Right lobe of liver (tissue), 6 donors: Measurements from ENCODE around the gene SOX12. TPM values are rescaled to one million over a fixed set of nuclear protein-coding genes. Genes with fewer than 3 reads are reported as not detected.

Experiments
- ATAC-seq, 4 donors: fragments of 200-7000 bp; cut with Tn5 transposase; one replicate each; pipeline ENCODE4 v1.9.1; 2020; ENCODE audit warnings: mild to moderate bottlenecking in 4 of 4, moderate library complexity in 4 of 4
- DNase-seq, 3 donors: peaks; one replicate each; pipeline ENCODE4 v3.0.0-alpha.2; 2020
- H3K27ac ChIP-seq, 3 donors: fragments of 200-600 bp; one replicate each; pipeline ENCODE4 v1.8.0; 2022
- H3K27me3 ChIP-seq, 2 donors: fragments of 200-600 bp; one replicate each; pipeline ENCODE4 v1.8.0; 2022
- H3K36me3 ChIP-seq, 4 donors: fragments of 200-600 bp; sonication (generic) in 1 of 4; one replicate each; pipeline versions ENCODE4 v1.5.1 to v1.8.0; 2017 to 2022; ENCODE audit warnings: control low read depth in 1 of 4
- H3K4me1 ChIP-seq, 4 donors: fragments of 200-600 bp; sonication (generic) in 1 of 4; one replicate each; pipeline versions ENCODE4 v1.5.1 to v1.8.0; 2017 to 2022; ENCODE audit warnings: control low read depth in 1 of 4
- H3K4me3 ChIP-seq, 3 donors: fragments of 200-600 bp; one replicate each; pipeline ENCODE4 v1.8.0; 2022
- H3K9me3 ChIP-seq, 4 donors: fragments of 200-600 bp; sonication (generic) in 1 of 4; one replicate each; pipeline versions ENCODE4 v1.5.1 to v1.8.0; 2017 to 2022; ENCODE audit warnings: control low read depth in 1 of 4
- POLR2A ChIP-seq: fragments of 450-650 bp; IDR thresholded peaks from one replicate; pipeline ENCODE4 v1.6.1; 2017; ENCODE audit warnings: antibody characterized with exemption, mild to moderate bottlenecking
- WGBS: methylation state at CpG from one replicate; pipeline ENCODE4 v1.1.6; 2018; ENCODE audit warnings: low coverage, low lambda C conversion rate; ENCODE audit not compliant: insufficient coverage; ENCODE audit errors: missing lambda C conversion rate; 5-methylcytosine and 5-hydroxymethylcytosine counted together
- intact Hi-C, 2 donors: fragments of 100-400 bp; cut with DNase I; formaldehyde crosslinking; loops; one replicate each; pipeline versions ENCODE4 v1.11.2 to v1.14.1; 2022
- total RNA-seq, 6 experiments: library from RNA; depleted of rRNA in 2 of 6; stranded (reverse); fragments of >200 nt in 2 of 6; fragmentation: NEBNext Ultra II Directional in 3 of 6; extraction: Animal tissue kit (Norgen Biotek cat#: 25700) in 3 of 6; gene quantifications; one replicate each; pipeline versions ENCODE4 v1.1.0 to v1.2.4, GENCODE V29; 2016 to 2023
- TF ChIP-seq, protein P1 (sequence below), 4 donors: fragments of 200-600 bp in 3 of 4; fragments of 450-650 bp in 1 of 4; IDR thresholded peaks; one replicate each; pipeline versions ENCODE4 v1.5.1 to v1.8.0; 2016 to 2022; ENCODE audit warnings: antibody characterized with exemption in 4 of 4, mild to moderate bottlenecking in 2 of 4
- donor health status: DM: no; HTN: yes; CAD: no.
- donor health status: DM: no; HTN: no; CAD: no.
- donor health status: DM: no; HTN: no; CAD: no.
- donor health status: DM: no; HTN: yes; CAD: no.
- donor health status: DM: no; HTN: yes; CAD: no.

The SOX12 gene
- total RNA-seq, 6 experiments from 2014 or later, result 3.6 to 6.4 (median 4.6) TPM

DNA sequence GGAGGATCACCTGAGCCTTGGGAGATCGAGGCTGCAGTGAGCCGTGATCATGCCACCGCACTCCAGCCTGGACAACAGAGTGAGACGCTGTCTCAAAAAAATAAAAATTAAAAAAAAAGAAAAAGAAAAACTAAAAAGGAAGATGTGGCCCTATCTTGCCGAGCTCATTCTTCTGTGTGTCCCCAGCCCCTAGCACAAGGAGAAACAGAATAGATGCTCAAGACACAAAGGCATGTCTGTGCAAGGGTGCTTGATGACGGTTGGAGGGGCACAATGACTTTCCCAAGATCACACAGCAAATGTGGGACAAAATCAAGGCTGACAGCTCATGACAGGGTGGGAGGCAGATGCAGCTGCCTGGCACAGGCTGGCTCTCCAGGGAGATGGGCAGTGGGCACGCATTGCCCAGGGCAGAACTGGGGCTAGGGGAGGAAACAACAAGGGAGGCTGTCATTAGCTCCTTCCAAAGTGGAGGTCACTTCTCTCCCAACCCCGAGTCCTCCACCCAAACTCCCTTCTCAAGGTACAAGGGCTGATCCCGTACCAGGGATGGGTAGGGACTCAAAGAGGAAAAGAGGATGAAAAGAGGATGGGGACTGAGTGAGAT, 20.8 kb downstream of the SOX12 start:
- H3K4me1 ChIP-seq, result peaks cover 0 to 22% (median 3%) of the 10 kb centered on the region in 4 donors
- no peaks in the 10 kb centered on the region for H3K36me3 ChIP-seq
- WGBS, result 75% methylated on average over 5 of the region's 9 CpGs
- H3K27me3 ChIP-seq, result no peaks in the 10 kb centered on the region
- no peak for ATAC-seq
- peak overlapping the region in 1 of 3 donors; percentile 72 for H3K4me3 ChIP-seq
- no peak for DNase-seq
- intact Hi-C loops, result no loop called here
- TF ChIP-seq, protein P1, sequence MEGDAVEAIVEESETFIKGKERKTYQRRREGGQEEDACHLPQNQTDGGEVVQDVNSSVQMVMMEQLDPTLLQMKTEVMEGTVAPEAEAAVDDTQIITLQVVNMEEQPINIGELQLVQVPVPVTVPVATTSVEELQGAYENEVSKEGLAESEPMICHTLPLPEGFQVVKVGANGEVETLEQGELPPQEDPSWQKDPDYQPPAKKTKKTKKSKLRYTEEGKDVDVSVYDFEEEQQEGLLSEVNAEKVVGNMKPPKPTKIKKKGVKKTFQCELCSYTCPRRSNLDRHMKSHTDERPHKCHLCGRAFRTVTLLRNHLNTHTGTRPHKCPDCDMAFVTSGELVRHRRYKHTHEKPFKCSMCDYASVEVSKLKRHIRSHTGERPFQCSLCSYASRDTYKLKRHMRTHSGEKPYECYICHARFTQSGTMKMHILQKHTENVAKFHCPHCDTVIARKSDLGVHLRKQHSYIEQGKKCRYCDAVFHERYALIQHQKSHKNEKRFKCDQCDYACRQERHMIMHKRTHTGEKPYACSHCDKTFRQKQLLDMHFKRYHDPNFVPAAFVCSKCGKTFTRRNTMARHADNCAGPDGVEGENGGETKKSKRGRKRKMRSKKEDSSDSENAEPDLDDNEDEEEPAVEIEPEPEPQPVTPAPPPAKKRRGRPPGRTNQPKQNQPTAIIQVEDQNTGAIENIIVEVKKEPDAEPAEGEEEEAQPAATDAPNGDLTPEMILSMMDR (IDR thresholded peaks at IDR 0.05), result no peak
- H3K9me3 ChIP-seq, result no peaks in the 10 kb centered on the region
- H3K27ac ChIP-seq, result no peak overlapping the region

- 14% methylated on average over 14 of the region's 50 CpGs for WGBS
- Histone ChIP-seq H3K4me1 (peaks cover 0 to 22% (median 3%) of the 10 kb centered on the region in 4 donors), H3K9me3 (no peaks in the 10 kb centered on the region), H3K27ac (peak within 1 kb of the TSS; percentile 49 to 65 (median 51)), H3K27me3 (no peaks in the 10 kb centered on the region), H3K36me3 (no peaks in the 10 kb centered on the region), H3K4me3 (peak within 1 kb of the TSS; percentile 61 to 72 (median 69))
- DNase-seq (peak in 1 of 3 donors; percentile 54), ATAC-seq (peak; percentile 19 to 50 (median 48))
- no peak for TF ChIP-seq POLR2A
- TF ChIP-seq, protein P1 (IDR thresholded peaks at IDR 0.05), result no peak
- intact Hi-C loops, result no loop called here
These were observed 21.4 kb downstream of the SOX12 start, which contains the start of gene NRSN2 for GRCh38 chr20:346640-347316. TSS of gene NRSN2 (plus strand) at chr20:347111. CDS start at chr20:349644, 2,533 bp downstream.

DNA sequence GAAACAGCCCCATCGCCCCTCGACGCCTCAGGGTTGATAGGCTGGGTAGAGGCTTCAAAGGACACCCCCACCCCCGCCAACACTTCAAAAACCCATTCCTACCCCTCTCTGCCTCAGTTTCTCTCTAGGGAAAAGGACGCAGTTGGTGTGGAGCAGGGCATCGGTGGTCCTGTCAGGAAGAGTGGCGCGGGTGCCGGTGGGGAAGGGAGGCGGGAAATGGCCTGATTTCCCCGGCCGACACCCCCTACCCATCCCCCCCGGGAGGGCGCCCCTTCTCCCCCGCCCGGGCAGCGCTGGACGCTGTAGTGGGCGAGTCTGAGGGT, 21.9 kb downstream of the SOX12 start:
- intact Hi-C loops, result no loop called here
- peak overlapping the region; percentile 61 to 72 (median 69) for H3K4me3 ChIP-seq
- WGBS, result no CpG with 5 or more reads among the region's 19 CpGs
- DNase-seq (no peak), ATAC-seq (no peak)
- peak overlapping the region; percentile 49 to 65 (median 51) for H3K27ac ChIP-seq
- TF ChIP-seq POLR2A, result no peak
- TF ChIP-seq, protein P1 (IDR thresholded peaks at IDR 0.05), result no peak
- H3K4me1 ChIP-seq, result peaks cover 0 to 22% (median 3%) of the 10 kb centered on the region in 4 donors
- no peaks in the 10 kb centered on the region for H3K36me3 ChIP-seq
- H3K9me3 ChIP-seq, result no peaks in the 10 kb centered on the region
- H3K27me3 ChIP-seq, result no peaks in the 10 kb centered on the region

DNA sequence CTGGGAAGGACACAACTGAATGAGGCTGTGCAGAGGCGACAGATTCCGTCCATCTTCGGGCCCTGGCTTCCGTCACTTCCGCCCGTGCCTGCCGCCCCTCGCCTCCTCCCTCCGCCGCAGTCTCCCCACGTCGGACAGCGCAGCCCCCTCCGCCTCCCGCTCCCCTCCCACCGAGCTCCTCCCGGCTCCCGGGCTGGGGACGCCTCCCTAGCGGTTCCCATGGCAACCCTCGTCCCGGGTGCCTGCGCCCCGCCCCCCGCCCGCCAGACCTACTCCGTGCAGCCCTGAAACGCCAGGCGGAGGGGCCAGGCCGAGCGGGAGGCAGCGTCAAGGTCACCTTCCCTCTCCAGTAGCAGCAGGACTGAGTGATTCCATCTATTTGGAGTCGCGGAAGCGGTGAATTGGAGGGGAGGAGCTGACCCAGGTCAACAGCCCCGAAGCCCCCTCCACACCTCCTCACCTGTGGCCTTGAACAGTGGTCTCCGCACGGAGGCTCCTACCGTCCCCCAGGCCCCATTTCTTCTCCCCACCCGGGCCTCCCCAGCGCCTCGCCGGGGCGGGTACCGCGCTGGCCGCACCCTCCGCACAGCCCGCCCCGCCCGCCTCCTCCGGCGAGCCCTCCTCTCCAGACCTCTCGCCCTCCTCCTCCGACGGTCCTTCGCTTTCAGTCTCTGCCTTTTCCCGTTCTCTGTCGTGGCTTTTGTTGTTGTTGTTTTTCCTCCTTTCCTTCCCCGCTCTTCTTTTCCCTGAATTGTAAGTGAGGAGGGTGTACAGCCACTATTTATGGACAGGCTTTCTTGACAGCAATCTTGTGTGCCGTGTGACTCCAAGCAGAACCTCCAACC, 22.5 kb downstream of the SOX12 start:
- Histone ChIP-seq H3K27ac (peak overlapping the region; percentile 49 to 65 (median 51)), H3K36me3 (no peaks in the 10 kb centered on the region), H3K4me1 (peaks cover 0 to 22% (median 3%) of the 10 kb centered on the region in 4 donors), H3K27me3 (no peaks in the 10 kb centered on the region), H3K9me3 (no peaks in the 10 kb centered on the region), H3K4me3 (peak overlapping the region; percentile 61 to 72 (median 69))
- peak; percentile 81 to 84 (median 84) for DNase-seq
- WGBS, result under 1% methylated on average over 16 of the region's 61 CpGs
- intact Hi-C loops, result no loop called here
- ATAC-seq, result peak; percentile 72 to 80 (median 74)
- peak; percentile 9 for TF ChIP-seq POLR2A
- TF ChIP-seq, protein P1 (IDR thresholded peaks at IDR 0.05), result no peak
